Pancreas (tissue), 10 donors: Measurements from ENCODE around the gene CACNA2D3. TPM values are rescaled to one million over a fixed set of nuclear protein-coding genes. Genes with fewer than 3 reads are reported as not detected.
A peak's percentile ranks its signal among the peaks of the same experiment; 100 is the strongest.

Experiments
- ATAC-seq, 4 donors: fragments of 200-7000 bp; cut with Tn5 transposase; one replicate each; pipeline versions ENCODE4 v1.8.0 to v1.9.1; 2020; ENCODE audit warnings: mild to moderate bottlenecking in 4 of 4, moderate library complexity in 4 of 4
- DNase-seq, 6 donors: peaks; one replicate each; pipeline ENCODE4 v3.0.0-alpha.2; 2020
- FAIRE-seq: peaks from 2 replicates; lab custom pipeline; 2012; peaks lifted over from hg19 to GRCh38; lab: Jason Lieb, UNC
- H3K27ac ChIP-seq, 4 donors: fragments of 200-600 bp; sonication (generic); 1 replicate in 3 of 4; 2 replicates in 1 of 4; pipeline versions ENCODE4 v1.5.0 to v1.8.0; 2020
- H3K27me3 ChIP-seq, 4 donors: fragments of 200-600 bp; one replicate each; pipeline ENCODE4 v1.8.0; 2021
- H3K36me3 ChIP-seq, 3 donors: fragments of 200-600 bp; sonication (generic) in 1 of 3; one replicate each; pipeline versions ENCODE4 v1.5.0 to v1.8.0; 2020 to 2021
- H3K4me1 ChIP-seq, 3 donors: fragments of 200-600 bp; one replicate each; pipeline ENCODE4 v1.8.0; 2021
- H3K4me3 ChIP-seq, 4 donors: fragments of 200-600 bp; sonication (generic) in 2 of 4; one replicate each; pipeline versions ENCODE4 v1.5.0 to v1.8.0; 2020 to 2021
- H3K9me3 ChIP-seq, 4 donors: fragments of 200-600 bp; one replicate each; pipeline ENCODE4 v1.8.0; 2021
- WGBS, 2 donors: extraction: QIAGEN DNeasy Blood & Tissue Kit; methylation state at CpG; one replicate each; pipeline ENCODE4 v1.1.7; 2013; 5-methylcytosine and 5-hydroxymethylcytosine counted together
- intact Hi-C, 3 donors: fragments of 100-400 bp; cut with DNase I; formaldehyde crosslinking; loops; one replicate each; pipeline versions ENCODE4 v1.11.1 to v1.14.2; 2022
- polyA plus RNA-seq, 2 donors: library from polyadenylated mRNA; stranded (reverse); fragments of 200-250 nt; gene quantifications; one replicate each; pipeline ENCODE4 v1.2.3, GENCODE V29; 2013
- total RNA-seq, 6 donors: library from RNA; stranded (reverse); fragmentation: NEBNext Ultra II Directional in 4 of 6; extraction: Animal tissue kit (Norgen Biotek cat#: 25700) in 4 of 6; gene quantifications; one replicate each; pipeline versions ENCODE4 v1.2.1 to v1.2.4, GENCODE V29; 2021 to 2023
- TF ChIP-seq, protein P1 (sequence below), 4 donors: fragments of 200-600 bp; sonication (generic) in 3 of 4; IDR thresholded peaks; one replicate each; pipeline versions ENCODE4 v1.5.0 to v1.8.0; 2021; ENCODE audit warnings: antibody characterized with exemption in 4 of 4
- donor health status: healthy with polysubstance abuse.
- donor health status: DM: no; HTN: no; CAD: no; lungs with moderate emphysema.
- donor health status: DM: no; HTN: no; CAD: no.
- donor health status: control.
- donor health status: control.
- donor health status: Bipolar disorder and iron deficiency.
- donor health status: DM: yes; HTN: yes; CAD: no.
- donor health status: DM: no; HTN: no; CAD: no.
- donor health status: DM: no; HTN: no; CAD: no.
- donor health status: DM: yes; HTN: yes; CAD: no.

Gene CACNA2D3
- total and polyA plus RNA-seq, 8 donors, result 0.19 to 0.75 (median 0.37) TPM; not detected in 2

DNA sequence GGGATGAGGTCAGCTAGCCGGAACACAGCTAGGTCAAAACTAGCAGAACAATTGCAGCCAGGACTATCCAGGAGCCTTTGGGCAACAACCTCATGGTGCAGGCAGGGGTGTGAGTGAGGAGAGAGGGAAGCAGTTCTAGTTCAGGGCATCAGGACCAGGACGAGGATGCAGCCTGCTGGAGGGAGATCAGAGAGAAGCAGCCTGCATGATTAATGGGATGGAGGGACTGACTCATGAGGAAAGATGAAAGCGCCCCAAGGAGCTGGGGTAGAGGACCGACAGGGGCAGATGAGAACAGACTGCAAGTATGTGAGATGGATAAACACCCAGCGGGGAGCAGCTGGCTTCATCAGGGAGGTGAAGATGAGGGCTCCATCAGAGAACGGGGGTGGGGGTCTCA is 843.4 kb downstream of the CACNA2D3 start:
- intact Hi-C loops, result no loop called here
- FAIRE-seq (no peak), DNase-seq (no peak), ATAC-seq (no peak)
- TF ChIP-seq, protein P1, sequence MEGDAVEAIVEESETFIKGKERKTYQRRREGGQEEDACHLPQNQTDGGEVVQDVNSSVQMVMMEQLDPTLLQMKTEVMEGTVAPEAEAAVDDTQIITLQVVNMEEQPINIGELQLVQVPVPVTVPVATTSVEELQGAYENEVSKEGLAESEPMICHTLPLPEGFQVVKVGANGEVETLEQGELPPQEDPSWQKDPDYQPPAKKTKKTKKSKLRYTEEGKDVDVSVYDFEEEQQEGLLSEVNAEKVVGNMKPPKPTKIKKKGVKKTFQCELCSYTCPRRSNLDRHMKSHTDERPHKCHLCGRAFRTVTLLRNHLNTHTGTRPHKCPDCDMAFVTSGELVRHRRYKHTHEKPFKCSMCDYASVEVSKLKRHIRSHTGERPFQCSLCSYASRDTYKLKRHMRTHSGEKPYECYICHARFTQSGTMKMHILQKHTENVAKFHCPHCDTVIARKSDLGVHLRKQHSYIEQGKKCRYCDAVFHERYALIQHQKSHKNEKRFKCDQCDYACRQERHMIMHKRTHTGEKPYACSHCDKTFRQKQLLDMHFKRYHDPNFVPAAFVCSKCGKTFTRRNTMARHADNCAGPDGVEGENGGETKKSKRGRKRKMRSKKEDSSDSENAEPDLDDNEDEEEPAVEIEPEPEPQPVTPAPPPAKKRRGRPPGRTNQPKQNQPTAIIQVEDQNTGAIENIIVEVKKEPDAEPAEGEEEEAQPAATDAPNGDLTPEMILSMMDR (IDR thresholded peaks at IDR 0.05), result no peak
- Histone ChIP-seq H3K27me3 (no peaks in the 10 kb centered on the region), H3K27ac (no peak overlapping the region), H3K4me3 (no peak overlapping the region), H3K36me3 (no peaks in the 10 kb centered on the region), H3K4me1 (no peaks in the 10 kb centered on the region), H3K9me3 (no peaks in the 10 kb centered on the region)
- 82 to 86% methylated on average over 6 of the region's 6 CpGs for WGBS, 2 donors

DNA sequence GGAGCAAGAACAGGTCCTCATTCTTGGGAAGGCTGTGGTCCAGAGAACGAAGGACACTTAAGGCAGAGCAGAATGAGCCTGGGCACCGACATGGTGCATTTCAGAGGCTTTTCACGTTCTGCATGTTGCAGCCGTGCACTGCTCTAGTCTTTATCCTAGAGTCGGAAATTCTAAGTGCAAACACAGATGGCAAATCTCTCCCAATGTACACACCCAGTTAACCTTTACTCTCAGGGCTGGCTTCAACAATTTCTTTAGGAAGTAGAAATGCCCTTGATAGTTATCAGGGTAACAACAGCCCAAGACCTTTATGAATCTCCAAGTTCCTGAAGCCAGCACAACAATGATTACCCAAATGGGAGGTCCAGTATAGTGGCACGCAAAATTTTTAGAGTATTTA is 844.6 kb downstream of the CACNA2D3 start:
- TF ChIP-seq, protein P1 (IDR thresholded peaks at IDR 0.05), result no peak
- ATAC-seq (peak; percentile 24 to 73 (median 40)), FAIRE-seq (no peak), DNase-seq (no peak)
- 23 to 24% methylated on average over 6 of the region's 6 CpGs for WGBS, 2 donors
- Histone ChIP-seq H3K36me3 (no peaks in the 10 kb centered on the region), H3K27me3 (no peaks in the 10 kb centered on the region), H3K4me1 (no peaks in the 10 kb centered on the region), H3K4me3 (no peak overlapping the region), H3K27ac (no peak overlapping the region), H3K9me3 (no peaks in the 10 kb centered on the region)
- intact Hi-C loops, result no loop called here

DNA sequence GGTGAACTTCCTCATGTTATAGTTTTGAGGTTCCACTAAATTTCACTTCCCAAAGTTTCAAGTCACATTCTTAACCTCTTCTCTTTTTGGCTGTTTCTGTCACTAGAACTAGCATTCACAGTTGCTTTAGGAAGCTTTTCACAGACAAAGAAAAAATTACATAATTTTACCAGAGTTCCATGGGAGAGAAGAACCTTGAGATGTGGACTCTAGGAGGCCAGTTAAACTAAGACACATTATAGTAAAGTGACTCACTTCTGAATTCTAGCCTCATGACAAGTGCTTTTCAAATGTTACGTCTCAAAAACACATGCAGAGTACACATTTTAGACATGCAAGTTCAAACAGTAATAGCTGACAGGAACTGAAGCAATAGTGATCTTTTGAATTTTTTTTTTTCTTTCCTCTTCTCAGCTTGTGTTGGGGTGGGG is 845.4 kb downstream of the CACNA2D3 start:
- TF ChIP-seq, protein P1 (IDR thresholded peaks at IDR 0.05), result no peak
- DNase-seq, result no peak
- H3K9me3 ChIP-seq, result no peaks in the 10 kb centered on the region
- intact Hi-C loops, result no loop called here
- no peak for FAIRE-seq
- no peak overlapping the region for H3K4me3 ChIP-seq
- H3K4me1 ChIP-seq, result no peaks in the 10 kb centered on the region
- ATAC-seq, result peak in 2 of 4 donors; percentile 30 to 34
- no peaks in the 10 kb centered on the region for H3K27me3 ChIP-seq
- no peak overlapping the region for H3K27ac ChIP-seq
- WGBS, 2 donors, result 66 to 79% methylated on average over 1 of the region's 1 CpG
- H3K36me3 ChIP-seq, result no peaks in the 10 kb centered on the region

DNA sequence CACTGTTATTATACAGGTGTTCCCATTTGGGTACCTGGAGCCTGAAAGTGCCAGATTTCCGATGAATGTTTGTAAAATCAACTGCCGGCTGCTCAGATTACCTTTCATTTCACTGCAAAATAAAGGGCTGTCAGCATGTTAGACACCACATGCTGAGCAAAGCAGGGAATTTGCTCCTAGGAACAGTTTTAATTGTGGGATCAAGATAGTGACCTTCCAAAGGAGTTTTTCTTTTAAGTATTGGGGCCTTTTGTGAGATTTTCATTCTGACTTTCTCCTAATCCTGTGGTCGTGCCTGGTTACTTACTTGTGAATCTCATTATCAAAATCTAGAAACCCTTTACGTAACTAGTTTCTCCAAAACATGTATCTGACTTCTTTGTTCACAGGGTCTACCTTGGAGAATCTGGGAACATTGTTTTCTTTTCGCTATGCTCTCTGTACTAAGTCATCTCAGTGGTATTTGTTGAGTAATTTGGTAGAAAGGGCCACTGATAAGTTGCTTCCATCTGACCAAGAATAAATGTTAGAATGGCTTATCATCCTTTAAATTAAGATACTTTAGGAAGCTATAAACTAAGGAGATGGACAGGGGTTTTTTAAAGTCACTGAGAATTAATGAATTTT is 846.3 kb downstream of the CACNA2D3 start:
- TF ChIP-seq, protein P1 (IDR thresholded peaks at IDR 0.05), result no peak
- H3K4me3 ChIP-seq, result no peak overlapping the region
- H3K36me3 ChIP-seq, result no peaks in the 10 kb centered on the region
- H3K9me3 ChIP-seq, result no peaks in the 10 kb centered on the region
- no peaks in the 10 kb centered on the region for H3K27me3 ChIP-seq
- H3K27ac ChIP-seq, result no peak overlapping the region
- H3K4me1 ChIP-seq, result no peaks in the 10 kb centered on the region
- FAIRE-seq (no peak), DNase-seq (no peak), ATAC-seq (no peak)
- intact Hi-C loops, result no loop called here
- 81 to 86% methylated on average over 5 of the region's 5 CpGs for WGBS, 2 donors

DNA sequence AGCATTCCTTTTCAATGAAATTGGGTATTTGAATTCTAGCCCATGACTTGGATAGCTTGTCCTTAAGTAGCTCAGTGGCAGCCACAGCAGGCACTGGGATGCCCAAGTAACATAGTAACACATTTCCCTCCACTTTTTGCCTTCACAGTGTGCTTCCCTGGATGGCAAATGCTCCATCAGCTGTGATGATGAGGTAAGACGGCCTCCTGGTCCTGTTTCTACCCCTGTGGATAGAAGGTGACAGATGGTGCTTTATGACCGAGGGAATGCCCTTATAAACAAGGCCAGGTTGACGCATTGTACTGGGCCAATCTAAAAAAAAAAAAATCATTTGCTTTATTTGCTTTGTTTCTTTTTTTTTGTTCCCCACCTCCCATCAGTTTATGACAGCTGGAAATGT is 847.3 kb downstream of the CACNA2D3 start:
- DNase-seq (no peak), FAIRE-seq (no peak), ATAC-seq (peak in 1 of 4 donors; percentile 22)
- Histone ChIP-seq H3K9me3 (no peaks in the 10 kb centered on the region), H3K27me3 (no peaks in the 10 kb centered on the region), H3K27ac (no peak overlapping the region), H3K36me3 (no peaks in the 10 kb centered on the region), H3K4me1 (no peaks in the 10 kb centered on the region), H3K4me3 (no peak overlapping the region)
- intact Hi-C loops, result no loop called here
- TF ChIP-seq, protein P1 (IDR thresholded peaks at IDR 0.05), result no peak
- WGBS, 2 donors, result 73 to 82% methylated on average over 3 of the region's 3 CpGs
